ENCODE data around the gene P2RY11.

Gene P2RY11, protein sequence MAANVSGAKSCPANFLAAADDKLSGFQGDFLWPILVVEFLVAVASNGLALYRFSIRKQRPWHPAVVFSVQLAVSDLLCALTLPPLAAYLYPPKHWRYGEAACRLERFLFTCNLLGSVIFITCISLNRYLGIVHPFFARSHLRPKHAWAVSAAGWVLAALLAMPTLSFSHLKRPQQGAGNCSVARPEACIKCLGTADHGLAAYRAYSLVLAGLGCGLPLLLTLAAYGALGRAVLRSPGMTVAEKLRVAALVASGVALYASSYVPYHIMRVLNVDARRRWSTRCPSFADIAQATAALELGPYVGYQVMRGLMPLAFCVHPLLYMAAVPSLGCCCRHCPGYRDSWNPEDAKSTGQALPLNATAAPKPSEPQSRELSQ
- 13.6 to 15.0 reads per million in 2 donors for total RNA-seq

GRCh38 chr19:10111405-10111811 lies at the start of gene P2RY11:
P2RY11 (plus strand) TSS chr19:10111693; CDS start chr19:10111722, 29 bp downstream.
- peak; percentile 38 for DNase-seq

- DNase-seq = no peak
Measured at GRCh38 chr19:10061717-10062310, 49.7 kb upstream of the P2RY11 start.

GRCh38 chr19:10068205-10068604 lies 43.3 kb upstream of the P2RY11 start:
- DNase-seq = no peak

DNA sequence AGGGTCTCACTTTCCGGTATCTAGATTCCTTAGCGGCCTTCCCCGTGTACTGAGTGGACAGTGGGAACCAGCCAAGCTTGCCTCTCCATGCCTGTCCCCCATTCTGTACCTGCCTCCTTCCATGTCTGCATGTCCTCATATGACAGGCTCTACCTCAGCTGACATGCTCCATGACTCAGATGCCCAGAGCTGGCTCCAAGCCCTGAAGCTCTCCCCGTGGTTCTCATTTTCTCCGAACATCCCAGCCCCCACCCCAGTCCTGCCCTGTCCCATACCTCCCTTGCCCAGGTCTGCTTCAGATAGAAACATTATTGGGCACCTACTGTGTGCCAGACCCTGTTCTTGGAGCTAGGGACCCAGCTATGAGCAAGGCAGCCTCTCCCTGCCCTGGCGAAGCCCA lies 42.4 kb upstream of the P2RY11 start:
- no peak for DNase-seq

DNA sequence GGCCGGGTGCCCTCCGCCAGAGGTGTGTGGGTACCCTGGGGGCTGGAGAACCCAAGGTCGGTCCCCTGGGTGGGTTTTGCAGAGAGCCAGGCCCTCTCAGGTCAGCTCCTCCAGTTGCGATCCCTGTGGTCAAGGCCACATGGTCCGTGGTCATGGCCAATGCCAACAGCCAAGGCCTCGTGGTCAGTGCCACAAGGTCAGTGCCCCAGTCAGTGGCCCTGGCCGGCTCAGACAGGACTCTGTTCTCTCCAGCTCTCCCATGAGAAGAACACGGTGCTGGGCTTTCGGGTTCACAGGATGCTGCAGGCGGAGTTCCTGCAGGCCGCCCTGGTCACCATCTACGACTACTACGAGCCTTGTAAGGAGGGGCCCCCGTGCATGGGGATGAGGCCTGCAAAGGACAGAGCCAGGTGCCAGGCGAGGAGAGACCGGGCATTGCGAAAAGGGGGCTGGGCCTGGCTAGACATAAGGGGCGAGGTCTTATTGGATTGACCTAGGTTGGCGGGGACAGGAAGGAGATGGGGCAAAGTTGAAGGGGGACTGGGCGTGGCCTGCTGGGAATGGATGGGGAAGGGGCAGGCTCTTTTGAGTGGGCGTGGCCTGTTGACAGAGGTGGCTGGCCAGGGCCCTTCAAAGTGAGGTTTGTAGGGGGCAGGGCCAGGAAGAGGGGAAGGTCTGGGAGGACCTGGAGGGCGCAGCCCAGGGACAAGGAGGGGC lies 40.6 kb upstream of the P2RY11 start:
- no peak for DNase-seq

GRCh38 chr19:10074153-10074552 lies 37.3 kb upstream of the P2RY11 start:
- DNase-seq = peak; percentile 27

DNA sequence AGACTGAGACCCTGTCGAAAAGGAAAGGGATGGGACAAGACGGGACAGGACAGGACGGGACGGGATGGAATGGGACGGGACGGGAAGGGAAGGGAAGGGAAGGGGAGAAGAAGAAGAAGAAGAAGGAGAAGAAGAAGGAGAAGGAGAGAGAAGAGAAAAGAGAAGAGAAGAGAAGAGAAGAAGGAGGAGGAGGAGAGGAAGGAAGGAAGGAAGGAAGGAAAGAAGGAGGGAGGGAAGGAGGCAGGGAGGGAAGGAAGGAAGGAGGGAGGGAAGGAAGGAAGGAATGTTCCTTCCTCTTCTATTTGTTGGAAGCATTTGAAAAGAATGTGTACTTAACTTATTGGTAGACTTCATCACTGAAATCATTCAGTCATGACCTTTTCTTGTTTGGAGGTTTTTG lies 35.0 kb upstream of the P2RY11 start:
- DNase-seq = no peak

GRCh38 chr19:10078329-10078728 lies 33.2 kb upstream of the P2RY11 start:
- DNase-seq = no peak

- DNase-seq = no peak
Measured at GRCh38 chr19:10079031-10079453, 32.5 kb upstream of the P2RY11 start.

- no peak for DNase-seq
Measured at GRCh38 chr19:10083911-10084310, 27.6 kb upstream of the P2RY11 start.

DNA sequence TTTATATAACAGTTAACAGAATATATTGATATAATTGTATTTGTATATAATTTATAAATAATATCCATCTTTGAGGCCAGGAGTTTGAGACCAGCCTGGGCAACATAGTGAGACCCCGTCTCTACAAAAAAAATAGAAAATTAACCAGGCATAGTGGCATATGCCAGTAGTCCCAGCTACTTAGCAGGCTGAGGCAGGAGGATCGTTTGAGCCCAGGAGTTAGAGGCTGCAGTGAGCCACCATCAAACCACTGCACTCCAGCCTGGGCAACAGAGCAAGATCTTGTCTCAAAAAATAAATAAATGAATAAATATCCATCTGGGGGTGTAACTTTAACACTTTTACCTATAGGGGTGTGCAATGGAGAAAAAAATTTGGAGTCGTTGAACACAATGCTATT lies 26.7 kb upstream of the P2RY11 start:
- DNase-seq = no peak

DNA sequence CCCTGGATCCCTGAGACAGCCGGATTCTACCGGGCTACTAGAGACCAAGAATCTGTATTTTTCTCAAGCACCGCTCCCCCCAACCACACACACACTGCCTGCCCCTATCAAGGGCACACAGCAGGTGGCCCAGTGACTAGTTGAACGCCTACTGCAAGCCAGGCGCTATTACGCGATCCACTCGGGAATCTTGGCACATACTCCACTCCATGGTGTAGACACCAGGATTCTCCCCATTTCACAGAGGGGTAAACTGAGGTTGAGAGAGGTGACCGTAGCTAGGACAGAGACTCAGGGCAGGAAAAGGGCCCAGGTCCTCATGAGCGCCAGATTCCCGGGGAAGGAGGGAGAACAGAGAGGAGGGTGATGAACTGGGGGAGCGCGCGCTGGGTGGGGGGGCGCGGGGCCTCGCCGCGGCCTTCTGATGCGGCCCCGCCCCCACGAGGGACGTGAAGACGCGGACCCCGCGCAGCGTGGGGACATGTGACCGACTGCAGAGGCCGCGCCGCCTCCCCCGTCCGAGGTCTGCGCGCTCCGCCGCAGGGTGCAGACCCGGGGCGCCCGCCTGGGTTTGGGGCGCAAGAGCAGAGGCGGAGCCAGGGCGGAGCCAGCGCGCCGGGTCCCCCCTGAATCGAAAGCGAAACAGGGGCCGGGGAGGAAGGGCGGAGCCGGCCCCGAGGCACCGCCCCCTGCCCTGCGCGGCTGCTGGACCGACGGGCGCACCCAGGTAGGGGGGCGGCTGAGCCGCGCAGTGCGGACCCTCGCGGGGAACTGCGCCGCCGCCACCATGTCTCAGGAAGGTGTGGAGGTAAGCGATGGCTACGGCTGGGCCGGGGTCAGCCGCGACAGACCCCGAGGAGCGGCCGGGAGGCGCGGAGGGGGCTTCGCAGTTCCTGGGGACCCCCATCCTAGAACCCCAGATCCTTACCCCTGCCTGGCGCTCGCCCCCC lies 25.6 kb upstream of the P2RY11 start, which contains the start of gene SHFL:
Gene SHFL (plus strand): TSS at position 677 of the 950 bp plus-strand sequence. CDS start 111 bp downstream, at position 788.
- DNase-seq = peak; percentile 75

DNA sequence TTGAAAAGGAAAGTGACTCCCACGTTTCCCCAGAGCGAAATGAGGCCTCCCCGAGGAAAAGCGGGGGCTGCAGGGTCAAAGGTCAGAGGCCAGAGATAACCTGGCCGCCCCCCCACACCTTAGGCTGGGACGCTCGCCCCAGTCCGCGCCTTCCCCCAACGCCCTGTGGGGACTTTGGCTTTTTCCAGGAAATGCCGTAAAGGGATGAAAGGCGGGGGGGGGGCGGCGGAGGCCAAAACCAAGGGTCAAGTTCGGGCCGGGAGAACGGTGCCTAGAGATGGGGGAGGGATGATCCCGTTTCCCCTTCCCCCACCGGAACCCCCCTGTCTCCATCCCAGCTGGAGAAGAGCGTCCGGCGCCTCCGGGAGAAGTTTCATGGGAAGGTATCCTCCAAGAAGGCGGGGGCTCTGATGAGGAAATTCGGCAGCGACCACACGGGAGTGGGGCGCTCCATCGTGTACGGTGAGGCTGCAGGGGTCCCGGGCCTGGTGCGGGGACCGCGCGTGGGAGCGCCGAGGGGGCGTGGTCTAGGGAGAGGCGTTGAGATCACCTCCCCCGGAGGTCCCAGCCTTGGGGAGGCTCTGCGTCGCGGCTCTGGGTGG lies 24.8 kb upstream of the P2RY11 start:
- peak; percentile 31 for DNase-seq

DNA sequence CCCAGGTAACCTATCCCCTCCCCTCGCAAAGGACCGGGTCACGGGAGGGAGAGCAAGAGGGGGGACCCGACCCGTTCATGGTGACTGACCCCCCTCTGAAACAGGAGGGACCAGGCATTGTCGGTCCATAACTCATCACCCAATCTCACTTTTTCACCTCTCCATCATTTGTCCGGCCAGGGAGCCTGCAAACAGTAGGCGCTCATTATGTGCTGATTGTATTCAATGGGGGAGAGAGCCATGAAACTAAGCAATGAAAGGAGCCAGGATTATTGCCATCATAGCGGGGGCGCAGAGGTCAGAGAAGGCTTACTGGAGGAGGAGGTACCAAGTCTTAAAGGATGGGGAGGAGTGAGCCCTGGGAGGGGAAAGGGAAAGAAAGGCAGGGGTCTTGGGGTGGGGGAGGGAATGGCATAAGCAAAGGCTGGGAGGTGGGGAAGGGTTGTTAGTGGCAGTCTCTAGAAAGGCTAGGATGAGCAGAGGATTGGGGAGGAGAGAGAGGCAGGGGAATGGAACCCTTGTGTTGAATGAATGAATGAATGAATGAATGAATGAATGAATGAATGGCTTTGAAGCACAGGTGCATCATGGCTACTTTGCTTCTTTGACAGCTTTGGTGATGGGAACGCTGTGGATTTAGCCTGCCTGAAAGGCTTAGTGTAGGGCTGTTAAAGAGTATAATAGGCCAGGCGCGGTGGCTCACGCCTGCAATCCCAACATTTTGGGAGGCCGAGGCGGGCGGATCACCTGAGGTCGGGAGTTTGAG lies 24.0 kb upstream of the P2RY11 start:
- DNase-seq = no peak

- no peak for DNase-seq
Measured at GRCh38 chr19:10088949-10089554, 22.4 kb upstream of the P2RY11 start.

- DNase-seq = no peak
Measured at GRCh38 chr19:10089801-10090375, 21.6 kb upstream of the P2RY11 start.

DNA sequence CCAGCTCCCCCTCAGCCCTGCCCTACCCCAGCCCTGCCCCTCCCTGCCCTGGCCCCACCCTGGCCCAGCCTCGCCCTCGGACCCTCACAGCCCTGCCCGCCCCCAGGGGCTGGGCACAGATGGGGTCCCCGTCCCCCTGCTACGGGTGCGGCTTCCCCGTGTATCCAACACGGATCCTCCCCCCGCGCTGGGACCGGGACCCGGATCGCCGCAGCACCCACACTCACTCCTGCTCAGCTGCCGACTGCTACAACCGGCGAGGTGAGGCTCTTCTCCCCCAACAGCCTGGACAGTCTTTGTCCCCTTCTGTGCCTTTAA lies 20.2 kb upstream of the P2RY11 start:
- no peak for DNase-seq

DNA sequence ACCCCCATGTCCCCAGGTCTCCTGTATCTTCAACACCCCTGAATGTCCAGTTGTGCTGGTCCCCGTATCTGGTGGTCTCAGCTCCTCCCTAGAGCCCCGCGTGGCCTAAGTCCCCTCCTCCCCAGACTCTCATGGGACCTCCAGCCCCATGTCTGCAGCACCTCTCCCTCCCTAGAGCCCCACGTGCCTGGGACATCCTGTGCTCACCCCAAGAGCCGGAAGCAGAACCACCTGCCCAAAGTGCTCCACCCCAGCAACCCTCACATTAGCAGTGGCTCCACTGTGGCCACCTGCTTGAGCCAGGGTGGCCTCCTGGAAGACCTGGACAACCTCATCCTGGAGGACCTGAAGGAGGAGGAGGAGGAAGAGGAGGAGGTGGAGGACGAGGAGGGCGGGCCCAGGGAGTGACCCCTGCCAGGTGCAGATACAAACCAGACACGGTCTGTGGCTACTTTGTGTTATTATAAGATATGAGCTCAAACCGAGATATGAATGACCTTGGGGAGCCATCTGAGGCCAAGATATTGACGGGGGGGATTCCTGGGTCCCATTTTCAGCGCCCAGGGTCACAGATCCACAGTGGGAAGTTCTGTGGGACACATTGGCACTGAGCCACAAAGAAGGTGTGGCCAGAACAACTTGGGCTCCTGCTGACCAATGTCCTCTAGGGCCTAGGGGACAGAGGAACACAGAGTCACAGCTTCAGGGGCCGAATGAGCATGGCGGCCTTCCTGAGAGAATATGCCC lies 19.4 kb upstream of the P2RY11 start:
- DNase-seq = no peak

GRCh38 chr19:10092648-10093294 lies 18.7 kb upstream of the P2RY11 start:
- no peak for DNase-seq

All from T-helper 9 cell (primary cell).